HG02610 (cell line): Measurements from ENCODE around the gene PTGER1.
"Not testable (repeated sequence)": the region's sequence is repeated elsewhere in the genome, so short reads cannot be mapped to it uniquely, and the experiment has no call there.

Experiments
- ATAC-seq: cut with Tn5 transposase; IDR thresholded peaks from one replicate; pipeline ENCODE4 v1.9.1; 2021; ENCODE audit warnings: mild to moderate bottlenecking, moderate library complexity; ENCODE audit not compliant: unreplicated experiment

Gene PTGER1

DNA sequence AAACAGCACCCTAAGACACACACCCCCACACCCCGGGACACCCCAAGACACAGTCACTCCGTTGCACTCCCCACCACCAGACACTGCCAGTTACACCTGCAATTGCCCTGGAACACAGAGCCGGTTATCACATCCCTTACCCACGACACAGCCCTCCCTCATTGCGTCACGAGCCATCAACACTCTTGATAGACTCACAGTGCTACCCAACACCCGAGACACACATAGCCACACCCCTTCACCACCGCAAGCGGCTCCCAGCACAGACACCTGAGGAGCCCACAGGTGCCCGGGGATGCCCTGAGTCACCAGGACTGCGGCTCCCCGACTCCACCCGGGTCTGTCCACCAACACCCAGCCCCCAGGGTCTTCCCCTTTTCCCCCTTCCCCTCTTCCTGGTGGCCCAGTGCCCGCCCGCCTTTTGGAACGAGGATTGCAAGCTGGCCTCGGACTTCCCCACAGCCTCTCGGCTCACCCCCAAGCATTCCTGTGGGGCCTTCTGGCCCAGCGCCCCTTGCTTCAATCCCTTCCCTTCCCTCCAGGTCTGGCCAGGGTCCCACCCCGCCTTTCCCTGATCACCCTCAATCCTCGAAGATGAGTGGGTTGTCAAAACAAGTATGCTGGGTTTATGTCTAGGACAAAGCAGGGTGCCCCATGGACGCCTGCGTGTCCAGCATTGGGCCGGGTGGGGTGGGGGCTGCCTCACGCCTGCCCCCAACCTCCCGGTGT, 1.7 kb upstream of the PTGER1 start:
- no peak for ATAC-seq

- no peak for ATAC-seq
Observed at GRCh38 chr19:14476327-14476672, 1.1 kb upstream of the PTGER1 start.

- no peak for ATAC-seq
Observed at GRCh38 chr19:14474827-14475226, 327 bp downstream of the PTGER1 start.

DNA sequence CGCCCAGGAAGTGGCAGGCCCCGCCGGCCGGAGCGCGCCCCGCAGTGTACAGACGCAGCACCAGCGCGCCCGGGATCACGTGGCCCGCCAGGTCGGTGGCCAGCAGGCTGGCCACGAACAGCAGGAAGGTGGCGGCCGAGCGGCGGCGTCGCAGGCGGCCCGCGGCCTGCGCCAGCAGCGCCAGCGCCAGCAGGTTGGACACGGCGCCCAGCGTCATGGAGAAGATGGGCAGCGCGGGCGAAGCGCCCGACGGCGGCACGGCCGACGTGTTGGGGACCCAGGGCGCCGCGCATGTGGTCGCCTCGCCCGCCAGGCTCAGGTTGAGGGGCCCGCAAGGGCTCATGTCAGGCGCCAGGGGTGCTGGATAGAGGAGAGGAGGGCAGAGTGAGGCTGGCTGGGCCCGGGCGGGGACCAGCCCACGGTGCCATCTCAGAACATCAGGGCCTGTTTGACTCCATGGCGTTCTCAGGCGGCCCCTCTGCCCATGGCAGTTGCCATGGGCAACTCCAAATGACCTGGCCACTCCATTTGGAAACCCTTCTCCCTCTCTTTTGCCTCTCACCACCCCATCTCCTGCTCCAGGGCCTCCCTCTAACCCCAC, 1.1 kb downstream of the PTGER1 start:
- ATAC-seq, result no peak

GRCh38 chr19:14473073-14473977, 1.8 kb downstream of the PTGER1 start:
- no peak for ATAC-seq

DNA sequence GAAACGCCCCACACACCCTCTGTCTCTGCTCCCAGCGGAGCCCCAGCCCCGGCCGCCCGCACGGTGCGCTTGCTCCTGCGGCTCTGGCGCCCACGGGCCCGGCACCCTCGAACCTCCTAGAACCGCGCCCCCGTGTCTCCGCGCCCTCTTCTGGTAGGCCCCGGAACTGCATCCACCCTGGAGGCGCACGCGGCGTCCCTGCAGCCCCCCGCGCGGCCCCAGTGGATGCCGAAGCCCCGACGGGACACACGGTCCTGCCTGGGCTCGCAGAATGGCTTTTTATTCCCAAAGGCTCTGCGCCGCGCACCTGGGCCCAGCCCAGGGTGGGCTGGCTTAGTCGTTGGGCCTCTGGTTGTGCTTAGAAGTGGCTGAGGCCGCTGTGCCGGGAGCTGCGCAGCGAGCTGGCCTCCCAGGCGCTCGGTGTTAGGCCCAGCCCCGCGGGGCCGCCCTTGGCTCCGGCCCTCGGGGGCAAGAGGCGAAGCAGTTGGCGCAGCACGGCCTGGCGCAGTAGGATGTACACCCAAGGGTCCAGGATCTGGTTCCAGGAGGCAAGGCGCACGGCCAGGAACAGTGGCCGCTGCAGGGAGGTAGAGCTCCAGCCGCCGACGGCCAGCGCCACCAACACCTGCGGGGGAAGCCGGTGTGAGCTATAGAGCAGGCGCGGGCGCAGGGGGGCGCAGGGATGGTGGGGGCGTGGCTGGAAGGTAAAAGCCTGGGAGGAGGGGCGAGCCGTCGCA, 2.8 kb downstream of the PTGER1 start:
- no peak for ATAC-seq

GRCh38 chr19:14471436-14472187, 3.5 kb downstream of the PTGER1 start:
- no peak for ATAC-seq

GRCh38 chr19:14470031-14470876, 4.9 kb downstream of the PTGER1 start:
- no peak for ATAC-seq

GRCh38 chr19:14467816-14468215, 7.3 kb downstream of the PTGER1 start:
- no peak for ATAC-seq

DNA sequence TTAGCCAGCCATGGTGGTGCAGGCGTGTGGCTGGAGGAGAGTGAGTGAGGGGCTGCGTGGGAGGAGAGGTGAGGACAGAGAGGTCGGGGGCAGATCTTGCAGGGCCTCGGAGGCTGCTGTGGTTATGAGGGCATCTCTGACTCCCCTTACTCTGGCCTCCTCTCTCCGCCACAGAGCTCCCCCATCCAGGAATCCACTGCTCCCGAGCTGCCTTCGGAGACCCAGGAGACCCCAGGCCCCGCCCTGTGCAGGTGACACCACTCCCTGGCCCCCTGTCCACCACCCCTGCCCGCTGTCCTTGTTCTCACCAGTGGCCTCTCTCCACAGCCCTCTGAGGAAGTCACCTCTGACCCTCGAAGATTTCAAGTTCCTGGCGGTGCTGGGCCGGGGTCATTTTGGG, 7.8 kb downstream of the PTGER1 start:
- ATAC-seq, result no peak

DNA sequence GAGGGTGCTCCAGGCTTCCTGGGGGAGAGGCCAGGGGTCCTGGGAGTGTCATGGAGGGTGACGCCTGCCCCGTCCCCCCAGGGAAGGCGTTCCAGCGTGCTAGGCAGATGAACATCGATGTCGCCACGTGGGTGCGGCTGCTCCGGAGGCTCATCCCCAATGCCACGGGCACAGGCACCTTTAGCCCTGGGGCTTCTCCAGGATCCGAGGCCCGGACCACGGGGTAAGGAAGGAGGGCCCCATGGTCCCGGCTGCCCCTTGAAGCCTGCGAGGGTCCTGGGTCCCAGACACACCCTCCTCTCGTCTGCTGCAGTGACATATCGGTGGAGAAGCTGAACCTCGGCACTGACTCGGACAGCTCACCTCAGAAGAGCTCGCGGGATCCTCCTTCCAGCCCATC, 11.4 kb downstream of the PTGER1 start:
- ATAC-seq, result no peak

DNA sequence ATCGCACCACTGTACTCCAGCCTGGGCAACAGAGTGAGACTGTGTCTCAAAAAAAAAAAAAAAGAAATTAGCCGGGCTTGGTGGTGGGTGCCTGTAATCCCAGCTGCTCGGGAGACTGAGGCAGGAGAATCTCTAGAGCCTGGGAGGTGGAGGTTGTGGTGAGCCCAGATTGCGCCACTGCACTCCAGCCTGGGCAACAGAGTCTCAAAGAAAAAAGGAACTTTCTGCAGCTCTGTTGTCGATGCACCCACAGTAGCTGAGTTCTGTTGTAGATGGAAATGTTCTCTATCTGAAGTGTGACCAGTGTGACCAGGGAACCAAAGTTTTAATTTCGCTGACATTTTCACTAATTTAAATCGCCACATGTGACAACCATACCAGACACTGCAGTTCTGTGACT, 12.8 kb downstream of the PTGER1 start:
- not testable (repeated sequence) for ATAC-seq

GRCh38 chr19:14460935-14461334, 14.2 kb downstream of the PTGER1 start:
- no peak for ATAC-seq

DNA sequence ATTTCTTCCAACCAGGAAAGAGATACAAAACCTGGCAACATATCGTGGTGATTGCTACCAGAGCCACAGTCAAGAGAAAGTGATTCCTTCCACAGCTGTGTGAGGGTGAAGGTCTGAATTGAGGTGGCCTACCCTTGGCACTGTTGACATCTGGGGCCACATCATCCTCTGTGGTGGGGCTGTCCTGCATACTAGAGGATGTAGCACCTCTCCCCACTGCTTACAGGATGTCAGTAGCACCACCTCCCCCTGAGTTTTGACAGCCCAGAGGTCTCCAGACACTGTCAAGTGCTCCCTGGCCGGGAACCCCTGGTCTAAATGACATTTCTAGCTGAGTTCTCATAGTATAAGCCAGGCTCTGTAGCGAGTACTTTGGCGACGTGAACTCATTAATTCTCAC, 15.5 kb downstream of the PTGER1 start:
- ATAC-seq, result no peak

- ATAC-seq, result not testable (repeated sequence)
Observed at GRCh38 chr19:14452303-14452702, 22.9 kb downstream of the PTGER1 start.

GRCh38 chr19:14450876-14451275, 24.3 kb downstream of the PTGER1 start:
- ATAC-seq, result no peak

GRCh38 chr19:14450168-14450874, 24.8 kb downstream of the PTGER1 start:
- no peak for ATAC-seq

DNA sequence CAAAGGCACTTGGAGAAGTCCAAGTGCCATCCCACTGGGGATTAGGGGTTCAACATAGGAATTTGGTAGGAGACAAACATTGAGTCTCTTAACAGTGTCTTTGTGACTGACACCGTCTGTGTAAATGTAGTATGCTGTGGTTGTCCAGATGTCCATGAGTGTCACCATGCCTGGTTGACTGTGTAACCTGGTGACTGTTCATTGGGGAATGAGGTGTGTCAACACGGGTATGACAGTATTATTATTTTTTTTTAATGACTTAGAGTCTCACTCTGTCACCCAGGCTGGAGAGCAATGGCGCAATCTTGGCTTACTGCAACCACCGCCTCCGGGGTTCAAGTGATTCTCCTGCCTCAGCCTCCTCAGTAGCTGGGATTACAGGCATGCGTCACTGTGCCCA, 25.8 kb downstream of the PTGER1 start:
- ATAC-seq, result no peak
